GM21526 (cell line): Measurements from ENCODE around the gene MEGF6.

ENCODE experiments used
- ATAC-seq: cut with Tn5 transposase; IDR thresholded peaks from one replicate; pipeline ENCODE4 v1.9.1; 2021; ENCODE audit warnings: moderate library complexity; ENCODE audit not compliant: unreplicated experiment, low FRiP score

The MEGF6 gene

GRCh38 chr1:3495776-3496745 lies 115.2 kb downstream of the MEGF6 start:
- no peak for ATAC-seq

- no peak for ATAC-seq
Measured at GRCh38 chr1:3494321-3495308, 116.7 kb downstream of the MEGF6 start.

GRCh38 chr1:3492545-3493246 lies 118.6 kb downstream of the MEGF6 start:
- no peak for ATAC-seq

GRCh38 chr1:3491291-3492246 lies 119.7 kb downstream of the MEGF6 start:
- ATAC-seq: no peak

GRCh38 chr1:3490046-3490745 lies 121.1 kb downstream of the MEGF6 start:
- no peak for ATAC-seq

GRCh38 chr1:3488432-3488831 lies 122.9 kb downstream of the MEGF6 start:
- no peak for ATAC-seq

GRCh38 chr1:3485016-3485415 lies 126.3 kb downstream of the MEGF6 start:
- ATAC-seq: no peak

- no peak for ATAC-seq
Measured at GRCh38 chr1:3483801-3484444, 127.4 kb downstream of the MEGF6 start.

GRCh38 chr1:3483380-3483779 lies 127.9 kb downstream of the MEGF6 start:
- ATAC-seq: no peak

GRCh38 chr1:3482378-3482849 lies 128.9 kb downstream of the MEGF6 start:
- ATAC-seq: no peak

- no peak for ATAC-seq
Measured at GRCh38 chr1:3481836-3482375, 129.4 kb downstream of the MEGF6 start.

GRCh38 chr1:3481046-3481445 lies 130.3 kb downstream of the MEGF6 start:
- no peak for ATAC-seq

- no peak for ATAC-seq
Measured at GRCh38 chr1:3480369-3480719, 131.0 kb downstream of the MEGF6 start.

- ATAC-seq: no peak
Measured at GRCh38 chr1:3479511-3480368, 131.6 kb downstream of the MEGF6 start.

GRCh38 chr1:3478187-3478586 lies 133.1 kb downstream of the MEGF6 start:
- ATAC-seq: no peak

GRCh38 chr1:3477241-3477995 lies 133.9 kb downstream of the MEGF6 start:
- ATAC-seq: no peak
